Measurements from ENCODE around the gene LRRC28. TPM values are rescaled to one million over a fixed set of nuclear protein-coding genes. Genes with fewer than 3 reads are reported as not detected.
A peak's percentile ranks its signal among the peaks of the same experiment; 100 is the strongest.
"Not testable (repeated sequence)": the region's sequence is repeated elsewhere in the genome, so short reads cannot be mapped to it uniquely, and the experiment has no call there.

Gene LRRC28
- total RNA-seq, 2 donors from 2014 or later: 18.5 to 26.0 TPM

DNA sequence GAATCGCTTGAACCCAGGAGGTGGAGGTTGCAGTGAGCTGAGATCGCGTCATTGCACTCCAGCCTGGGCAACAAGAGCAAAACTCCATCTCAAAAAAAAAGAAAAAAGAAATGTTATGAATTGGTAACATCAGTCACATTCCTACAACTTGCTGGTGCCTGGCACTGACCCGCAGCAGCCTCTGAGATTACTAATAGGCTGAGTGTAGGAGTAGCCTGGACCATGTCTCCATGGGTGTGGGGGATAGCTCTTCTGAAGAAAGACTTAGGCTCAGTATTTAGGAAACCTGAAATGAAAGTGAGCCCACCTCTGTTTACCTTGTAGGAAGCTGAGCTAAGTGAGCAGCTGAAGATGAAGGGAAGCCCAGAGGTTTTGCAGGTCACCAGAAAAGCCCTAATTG is 148.3 kb downstream of the LRRC28 start:
- H3K27ac Mint-ChIP-seq: no peak overlapping the region
- H3K4me3 Mint-ChIP-seq: no peak overlapping the region
- H3K36me3 Mint-ChIP-seq (ENCODE audit: low read depth): no peaks in the 10 kb centered on the region
- no peak for ATAC-seq (replicated peaks)
- H3K4me1 Mint-ChIP-seq: no peaks in the 10 kb centered on the region
- H3K27me3 Mint-ChIP-seq: peaks cover under 1% of the 10 kb centered on the region
- peaks cover 9% of the 10 kb centered on the region for H3K9me3 Mint-ChIP-seq

DNA sequence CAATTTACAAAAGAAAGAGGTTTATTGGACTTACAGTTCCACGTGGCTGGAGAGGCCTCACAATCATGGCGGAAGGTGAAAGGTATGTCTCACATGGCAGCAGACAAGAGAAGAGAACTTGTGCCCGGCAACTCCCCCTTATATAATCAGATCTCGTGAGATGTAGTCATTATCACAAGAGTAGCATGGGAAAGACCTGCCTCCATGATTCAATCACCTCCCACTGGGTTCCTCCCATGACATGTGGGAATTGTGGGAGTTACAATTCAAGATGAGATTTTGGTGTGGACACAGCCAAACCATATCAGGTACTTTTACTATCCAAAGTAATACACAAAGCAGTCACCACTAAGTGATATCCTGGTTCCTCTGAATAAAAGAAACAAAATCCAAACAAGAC is 149.9 kb downstream of the LRRC28 start:
- H3K4me1 Mint-ChIP-seq; H3K9me3 Mint-ChIP-seq; H3K27ac Mint-ChIP-seq; H3K36me3 Mint-ChIP-seq (ENCODE audit: low read depth); H3K4me3 Mint-ChIP-seq; ATAC-seq (replicated peaks); H3K27me3 Mint-ChIP-seq: not testable (repeated sequence)

DNA sequence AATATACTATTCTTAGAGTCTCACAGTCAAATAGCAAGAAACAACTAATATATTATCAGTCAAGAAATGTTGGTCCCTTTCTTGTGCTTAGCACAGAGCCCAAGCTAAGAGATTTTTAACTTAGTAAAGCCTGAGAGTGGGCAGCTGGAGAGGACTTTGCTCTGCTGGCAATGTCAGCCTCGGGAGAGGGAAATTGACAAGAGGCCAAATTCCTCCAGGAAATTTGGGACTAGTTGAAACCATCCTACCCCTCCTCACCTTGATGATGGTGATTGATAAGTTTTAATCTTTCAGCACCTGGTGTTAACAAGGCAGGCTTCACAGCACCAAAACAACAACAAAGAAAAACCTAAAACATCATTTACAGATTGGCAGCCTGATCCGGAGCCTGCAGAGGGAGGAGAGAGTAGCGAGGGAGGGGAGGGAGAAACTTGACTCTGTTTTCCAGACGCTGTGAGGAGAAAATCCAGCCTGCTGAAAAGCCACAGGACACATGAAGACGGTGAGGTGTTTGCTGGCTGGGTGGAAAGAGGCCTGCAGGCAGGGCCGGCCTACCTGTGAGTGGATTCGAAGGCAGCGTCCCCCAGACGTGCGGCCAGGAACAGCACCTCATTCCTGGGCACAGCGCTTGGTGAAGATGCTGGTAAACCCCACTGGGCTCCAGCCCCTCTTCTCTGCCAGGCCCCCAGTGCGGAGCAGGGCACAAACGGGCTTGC is 150.9 kb downstream of the LRRC28 start:
- ATAC-seq (replicated peaks): no peak
- no peaks in the 10 kb centered on the region for H3K9me3 Mint-ChIP-seq
- H3K36me3 Mint-ChIP-seq (ENCODE audit: low read depth): no peaks in the 10 kb centered on the region
- H3K4me3 Mint-ChIP-seq: no peak overlapping the region
- H3K4me1 Mint-ChIP-seq: no peaks in the 10 kb centered on the region
- H3K27me3 Mint-ChIP-seq: peaks cover 6% of the 10 kb centered on the region
- H3K27ac Mint-ChIP-seq: no peak overlapping the region

DNA sequence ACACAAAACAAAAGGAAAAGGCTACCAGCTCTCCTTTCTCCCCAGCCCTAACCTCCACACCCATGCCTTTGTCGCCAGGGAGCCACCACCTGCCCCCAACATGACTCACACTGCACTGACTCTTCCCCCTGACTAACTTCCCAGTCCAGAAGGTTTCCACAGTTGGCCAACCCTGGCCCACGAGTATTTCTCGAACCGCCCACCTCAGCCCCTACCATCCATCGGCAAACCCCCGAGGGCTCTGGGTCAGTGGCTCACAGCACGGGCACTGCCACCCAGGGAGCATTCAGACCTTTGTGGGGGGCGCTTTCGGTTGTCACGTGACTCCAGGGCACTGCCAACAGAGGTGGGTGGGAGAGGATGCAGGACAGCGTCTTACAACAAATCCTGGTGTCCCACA is 152.3 kb downstream of the LRRC28 start:
- H3K4me3 Mint-ChIP-seq: no peak overlapping the region
- no peak for ATAC-seq (replicated peaks)
- H3K4me1 Mint-ChIP-seq: no peaks in the 10 kb centered on the region
- no peak overlapping the region for H3K27ac Mint-ChIP-seq
- H3K9me3 Mint-ChIP-seq: no peaks in the 10 kb centered on the region
- no peaks in the 10 kb centered on the region for H3K36me3 Mint-ChIP-seq (ENCODE audit: low read depth)
- peaks cover 6% of the 10 kb centered on the region for H3K27me3 Mint-ChIP-seq

DNA sequence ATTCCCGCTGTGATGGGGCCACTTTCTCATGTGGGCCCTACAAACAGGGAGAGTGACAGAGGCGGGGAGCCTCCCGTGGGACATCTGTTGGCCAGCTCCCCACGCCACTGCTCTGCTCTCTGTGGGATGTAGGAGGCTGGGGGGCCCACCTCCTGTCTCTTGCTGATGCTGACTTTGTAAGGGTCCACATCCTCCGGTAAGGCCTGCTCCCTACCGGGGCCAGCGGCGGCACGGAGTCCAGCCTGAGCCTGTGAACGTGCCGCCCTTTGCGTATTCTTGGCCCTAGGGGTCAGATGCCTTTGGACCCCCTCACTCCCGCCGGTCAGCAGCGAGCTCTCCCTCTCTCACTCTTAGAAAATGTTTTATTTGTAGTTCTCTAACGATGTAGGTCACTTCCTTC is 153.2 kb downstream of the LRRC28 start:
- H3K27ac Mint-ChIP-seq: no peak overlapping the region
- no peaks in the 10 kb centered on the region for H3K4me1 Mint-ChIP-seq
- H3K27me3 Mint-ChIP-seq: peaks cover 6% of the 10 kb centered on the region
- no peaks in the 10 kb centered on the region for H3K9me3 Mint-ChIP-seq
- ATAC-seq (replicated peaks): no peak
- no peaks in the 10 kb centered on the region for H3K36me3 Mint-ChIP-seq (ENCODE audit: low read depth)
- H3K4me3 Mint-ChIP-seq: no peak overlapping the region

DNA sequence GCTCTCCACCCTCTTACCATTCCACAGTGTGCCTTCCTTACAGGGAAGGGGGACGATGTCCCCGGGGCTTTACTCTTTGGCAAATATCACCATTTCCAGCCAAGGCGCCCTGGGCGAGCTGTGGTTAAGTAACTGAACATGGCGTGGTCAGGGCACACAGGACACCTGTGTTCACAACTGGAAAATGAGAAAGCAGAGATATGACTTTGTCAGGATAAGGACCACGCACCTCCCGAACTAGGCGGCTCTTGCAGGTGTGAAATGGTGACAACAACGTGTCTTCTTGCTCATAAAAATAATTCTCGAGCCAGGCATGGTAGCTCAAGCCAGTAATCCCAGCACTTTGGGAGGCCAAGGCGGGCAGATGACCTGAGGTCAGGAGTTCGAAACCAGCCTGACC is 154.8 kb downstream of the LRRC28 start:
- H3K27ac Mint-ChIP-seq: no peak overlapping the region
- H3K27me3 Mint-ChIP-seq: peaks cover 6% of the 10 kb centered on the region
- no peaks in the 10 kb centered on the region for H3K4me1 Mint-ChIP-seq
- no peak overlapping the region for H3K4me3 Mint-ChIP-seq
- H3K36me3 Mint-ChIP-seq (ENCODE audit: low read depth): no peaks in the 10 kb centered on the region
- ATAC-seq (replicated peaks): no peak
- no peaks in the 10 kb centered on the region for H3K9me3 Mint-ChIP-seq

DNA sequence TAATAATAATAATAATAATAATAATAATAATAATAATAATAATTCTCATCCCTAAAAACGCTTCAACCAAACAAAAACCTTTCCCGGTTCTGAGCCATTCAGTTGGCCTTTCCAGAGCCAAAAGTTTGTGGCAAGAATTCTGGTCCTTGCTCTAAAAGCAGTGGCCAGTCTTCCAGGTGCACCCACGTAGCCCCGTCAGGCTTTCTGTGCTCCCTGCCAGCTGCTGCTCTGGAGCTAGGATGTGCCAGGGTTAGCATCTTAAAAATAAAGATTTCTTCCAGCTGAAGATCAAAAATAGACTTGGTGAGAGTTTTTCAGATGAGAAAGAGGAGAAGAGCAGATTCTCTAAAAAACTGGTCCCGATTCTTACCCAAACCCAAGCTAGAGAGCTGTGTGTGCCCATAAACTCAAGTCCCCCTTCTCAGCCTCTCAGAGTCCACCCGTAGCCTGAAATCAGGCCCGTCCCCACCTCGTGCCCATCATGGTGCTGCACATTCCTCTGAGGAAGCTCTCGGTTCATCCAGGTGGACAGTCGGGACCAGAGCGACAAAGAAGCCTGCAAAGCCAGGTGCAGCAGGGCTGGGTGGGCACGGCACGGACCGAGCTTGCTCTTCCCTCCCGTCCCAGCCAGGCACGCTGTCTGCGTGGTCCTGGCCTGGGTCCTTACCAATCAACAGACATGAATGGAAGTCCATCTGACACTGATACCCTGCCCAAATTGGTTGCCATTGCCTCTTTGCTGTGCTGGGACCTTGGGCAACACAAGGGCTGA is 155.6 kb downstream of the LRRC28 start:
- H3K9me3 Mint-ChIP-seq: no peaks in the 10 kb centered on the region
- H3K4me3 Mint-ChIP-seq: no peak overlapping the region
- no peaks in the 10 kb centered on the region for H3K36me3 Mint-ChIP-seq (ENCODE audit: low read depth)
- no peak overlapping the region for H3K27ac Mint-ChIP-seq
- peaks cover 6% of the 10 kb centered on the region for H3K27me3 Mint-ChIP-seq
- no peaks in the 10 kb centered on the region for H3K4me1 Mint-ChIP-seq
- ATAC-seq (replicated peaks): no peak

DNA sequence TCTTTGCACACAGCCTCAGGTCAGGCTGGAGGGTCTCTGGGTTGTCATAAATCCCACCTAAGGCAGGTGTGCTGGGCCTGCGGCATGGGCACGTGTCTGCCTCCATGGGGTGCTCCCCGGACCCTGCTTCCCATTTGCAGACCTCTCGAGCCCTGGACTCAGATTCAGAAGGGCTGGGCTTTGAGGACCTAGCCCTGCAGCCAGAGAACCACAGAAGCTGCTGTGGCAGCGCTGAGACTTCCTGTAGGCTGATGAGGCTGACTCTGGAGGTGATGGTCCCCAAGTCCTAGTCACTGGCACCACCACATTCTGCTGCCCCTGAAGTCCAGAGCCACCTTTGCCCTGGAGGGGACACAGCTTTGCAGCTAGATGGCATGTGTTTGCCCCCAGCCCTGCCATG is 156.4 kb downstream of the LRRC28 start:
- H3K4me3 Mint-ChIP-seq: no peak overlapping the region
- no peaks in the 10 kb centered on the region for H3K36me3 Mint-ChIP-seq (ENCODE audit: low read depth)
- peaks cover 6% of the 10 kb centered on the region for H3K27me3 Mint-ChIP-seq
- H3K4me1 Mint-ChIP-seq: no peaks in the 10 kb centered on the region
- H3K27ac Mint-ChIP-seq: peak overlapping the region; percentile 43
- ATAC-seq (replicated peaks): no peak
- H3K9me3 Mint-ChIP-seq: no peaks in the 10 kb centered on the region

DNA sequence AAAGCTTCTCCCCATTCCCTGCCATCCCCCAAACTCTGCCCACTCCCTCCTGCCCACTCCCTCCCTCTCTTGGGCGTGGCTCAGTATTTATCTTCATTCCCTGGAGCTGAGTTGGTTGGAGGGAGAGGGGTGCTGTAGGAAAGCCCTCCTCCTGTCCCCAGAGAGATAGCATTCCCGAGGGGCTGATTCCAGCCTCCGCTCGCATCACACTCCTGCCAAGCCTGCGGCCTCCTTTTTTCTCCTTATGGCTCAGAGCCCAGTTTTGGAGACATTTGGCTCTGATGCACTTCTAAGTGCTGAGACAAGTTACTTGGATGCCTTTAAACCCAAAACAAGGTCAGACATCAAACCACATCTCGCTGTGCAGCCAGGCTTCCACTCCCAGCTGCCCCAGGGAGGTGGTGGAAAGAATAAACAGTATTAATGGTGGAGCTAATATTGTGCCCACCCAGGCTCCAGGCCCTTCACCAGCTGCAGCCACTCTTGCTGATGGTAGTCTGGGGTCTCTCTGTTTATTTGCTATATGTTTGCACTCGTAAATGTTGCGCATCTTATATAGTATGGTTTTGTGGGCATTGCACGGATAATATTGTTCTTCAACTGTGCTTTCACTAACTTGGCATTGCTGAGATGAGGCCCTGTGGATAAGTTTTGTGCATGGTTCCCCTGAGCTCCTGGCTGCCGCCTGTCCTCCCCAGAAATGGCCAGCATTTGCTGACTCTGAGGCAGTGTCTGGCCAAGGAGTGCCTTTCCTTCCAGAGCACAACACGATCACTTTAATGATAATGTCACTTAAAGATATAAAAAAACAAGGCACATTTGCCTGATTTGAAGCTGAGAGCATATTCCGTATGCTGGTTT is 157.2 kb downstream of the LRRC28 start:
- Mint-ChIP-seq H3K4me3 (no peak overlapping the region), H3K4me1 (no peaks in the 10 kb centered on the region), H3K36me3 (ENCODE audit: low read depth) (no peaks in the 10 kb centered on the region), H3K27ac (no peak overlapping the region), H3K9me3 (no peaks in the 10 kb centered on the region), H3K27me3 (peaks cover 6% of the 10 kb centered on the region)
- ATAC-seq (replicated peaks): no peak

DNA sequence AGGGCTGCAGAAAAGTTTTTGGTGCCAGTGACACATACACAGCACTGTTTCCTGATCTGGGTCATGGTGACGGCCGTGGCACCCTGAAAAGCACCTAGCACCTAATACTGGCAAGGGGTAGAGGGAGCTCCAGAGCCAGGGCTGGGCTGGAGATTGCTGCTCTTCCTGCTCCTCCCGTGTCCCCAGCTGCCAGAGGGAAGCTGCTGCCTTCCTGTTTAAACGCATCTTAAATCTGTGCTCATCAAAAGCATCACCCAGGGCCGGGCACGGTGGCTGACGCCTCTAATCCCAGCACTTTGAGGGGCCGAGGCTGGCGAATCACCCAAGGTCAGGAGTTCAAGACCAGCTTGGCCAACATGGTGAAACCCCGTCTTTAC is 157.8 kb downstream of the LRRC28 start:
- Mint-ChIP-seq H3K27ac (no peak overlapping the region), H3K9me3 (no peaks in the 10 kb centered on the region), H3K36me3 (ENCODE audit: low read depth) (no peaks in the 10 kb centered on the region), H3K4me1 (no peaks in the 10 kb centered on the region), H3K27me3 (peaks cover 6% of the 10 kb centered on the region), H3K4me3 (no peak overlapping the region)
- ATAC-seq (replicated peaks): peak; percentile 38

DNA sequence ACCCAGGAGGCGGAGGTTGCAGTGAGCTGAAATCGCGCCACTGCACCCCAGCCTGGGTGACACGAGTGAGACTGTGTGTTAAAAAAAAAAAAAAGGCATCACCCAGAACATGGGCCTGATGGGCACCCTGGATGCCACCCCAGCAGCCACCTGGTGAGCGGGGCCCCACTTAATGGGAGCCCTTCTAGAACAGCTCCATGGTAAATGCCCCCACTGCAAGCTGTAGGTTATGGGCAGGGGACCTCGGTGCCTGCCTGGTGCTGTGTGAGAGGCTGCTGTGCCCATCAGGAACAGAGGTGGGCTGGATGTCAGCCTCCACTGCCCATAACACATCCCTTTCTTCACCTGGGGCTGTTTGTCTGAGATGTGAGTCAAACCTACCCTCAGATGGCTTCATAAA is 158.3 kb downstream of the LRRC28 start:
- Mint-ChIP-seq H3K4me1 (no peaks in the 10 kb centered on the region), H3K36me3 (ENCODE audit: low read depth) (no peaks in the 10 kb centered on the region), H3K4me3 (no peak overlapping the region), H3K27me3 (peaks cover 5% of the 10 kb centered on the region), H3K9me3 (no peaks in the 10 kb centered on the region), H3K27ac (no peak overlapping the region)
- no peak for ATAC-seq (replicated peaks)

DNA sequence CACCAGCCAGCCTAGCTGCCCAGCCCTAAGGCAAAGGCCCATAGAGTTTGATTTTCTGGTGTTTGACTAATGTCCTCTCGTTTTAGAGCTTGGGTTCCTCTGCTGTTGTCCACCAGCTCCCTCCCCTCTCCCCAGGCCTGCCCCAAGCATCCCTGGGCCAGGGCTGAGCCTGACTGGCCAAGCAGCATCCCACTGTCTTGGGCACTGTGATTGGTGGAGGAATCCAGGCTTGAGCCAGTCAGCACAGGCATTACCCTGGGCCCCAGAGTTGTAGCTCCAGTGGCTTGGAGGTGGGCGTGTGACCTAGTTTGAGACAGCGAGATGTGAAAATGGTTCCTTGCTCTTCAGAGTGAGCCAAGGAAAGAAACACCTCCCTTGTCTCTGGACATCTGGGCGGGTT is 159.2 kb downstream of the LRRC28 start:
- Mint-ChIP-seq H3K4me1 (no peaks in the 10 kb centered on the region), H3K27ac (no peak overlapping the region), H3K9me3 (no peaks in the 10 kb centered on the region), H3K36me3 (ENCODE audit: low read depth) (no peaks in the 10 kb centered on the region), H3K4me3 (no peak overlapping the region), H3K27me3 (no peaks in the 10 kb centered on the region)
- peak; percentile 52 for ATAC-seq (replicated peaks)

DNA sequence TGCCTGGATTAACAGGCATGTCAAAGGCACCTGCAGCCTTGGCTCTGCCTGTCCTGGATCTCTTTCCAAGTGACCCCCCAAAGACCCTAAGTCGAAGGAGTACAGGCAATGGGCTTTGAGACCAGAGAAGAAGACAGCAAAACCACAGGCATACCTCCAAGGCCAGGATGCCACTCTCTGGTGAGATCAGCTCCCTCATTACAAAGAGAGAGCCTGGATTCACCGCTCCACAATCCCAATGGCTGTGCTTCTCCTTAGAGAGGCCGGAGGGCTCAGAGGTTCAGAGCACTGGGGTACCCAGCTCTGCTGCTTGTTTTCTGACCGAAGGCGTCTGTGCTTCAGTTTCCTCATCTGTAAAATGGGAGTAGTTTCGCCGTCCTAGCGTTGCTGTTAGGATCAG is 160.0 kb downstream of the LRRC28 start:
- H3K27ac Mint-ChIP-seq: no peak overlapping the region
- ATAC-seq (replicated peaks): no peak
- H3K9me3 Mint-ChIP-seq: no peaks in the 10 kb centered on the region
- no peaks in the 10 kb centered on the region for H3K4me1 Mint-ChIP-seq
- no peaks in the 10 kb centered on the region for H3K36me3 Mint-ChIP-seq (ENCODE audit: low read depth)
- H3K27me3 Mint-ChIP-seq: no peaks in the 10 kb centered on the region
- no peak overlapping the region for H3K4me3 Mint-ChIP-seq

DNA sequence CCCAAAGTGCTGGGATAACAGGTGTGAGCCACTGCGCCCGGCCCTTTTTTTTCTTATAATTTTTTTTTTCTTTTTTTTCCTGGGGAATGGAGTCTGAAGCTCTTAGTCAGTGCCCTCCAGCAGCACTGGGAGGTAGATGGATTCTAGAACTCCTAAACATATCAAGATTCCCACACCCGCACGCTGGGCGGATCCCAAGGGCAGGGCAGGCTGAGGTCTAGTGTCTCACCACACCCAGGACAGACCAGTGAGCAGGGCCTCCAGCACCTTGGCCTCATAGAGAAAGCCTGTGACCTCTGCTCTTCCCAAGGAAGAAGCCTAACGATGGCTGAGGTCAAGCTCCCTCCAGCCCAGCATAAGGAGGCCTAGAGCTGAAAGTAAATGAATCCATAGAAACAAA is 160.8 kb downstream of the LRRC28 start:
- no peak overlapping the region for H3K27ac Mint-ChIP-seq
- H3K4me1 Mint-ChIP-seq: no peaks in the 10 kb centered on the region
- H3K27me3 Mint-ChIP-seq: no peaks in the 10 kb centered on the region
- no peak for ATAC-seq (replicated peaks)
- H3K4me3 Mint-ChIP-seq: no peak overlapping the region
- H3K36me3 Mint-ChIP-seq (ENCODE audit: low read depth): no peaks in the 10 kb centered on the region
- no peaks in the 10 kb centered on the region for H3K9me3 Mint-ChIP-seq

DNA sequence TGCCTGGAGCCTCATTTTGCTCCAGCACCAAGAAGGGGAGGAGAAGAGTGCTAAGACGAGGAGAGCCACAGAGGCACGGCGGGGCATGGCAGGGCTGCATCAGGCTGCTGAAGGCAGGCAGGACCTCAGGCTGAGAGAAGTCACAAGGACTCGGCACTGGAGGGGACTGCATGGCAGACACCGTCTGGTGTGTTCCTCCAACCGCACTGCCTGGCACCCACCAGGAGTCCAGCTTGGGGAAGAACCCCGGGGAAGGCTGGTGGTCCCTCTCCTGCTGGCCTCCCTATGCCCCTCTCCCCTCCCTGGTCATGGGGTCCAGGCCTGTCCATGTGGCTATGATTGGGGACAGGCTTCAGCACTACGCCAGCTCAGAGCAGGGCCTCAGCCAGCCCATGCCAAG is 161.3 kb downstream of the LRRC28 start:
- H3K27ac Mint-ChIP-seq: no peak overlapping the region
- no peak overlapping the region for H3K4me3 Mint-ChIP-seq
- H3K36me3 Mint-ChIP-seq (ENCODE audit: low read depth): no peaks in the 10 kb centered on the region
- H3K27me3 Mint-ChIP-seq: no peaks in the 10 kb centered on the region
- no peak for ATAC-seq (replicated peaks)
- no peaks in the 10 kb centered on the region for H3K9me3 Mint-ChIP-seq
- no peaks in the 10 kb centered on the region for H3K4me1 Mint-ChIP-seq
